H1 (cell line): ENCODE results near the gene RTCB. TPM values are rescaled to one million over a fixed set of nuclear protein-coding genes. Genes with fewer than 3 reads are reported as not detected.

Experiments
- CTCF ChIA-PET: fragments of 300-600 bp; sonication (Branson Sonifier 250); formaldehyde crosslinking; loops from one replicate; lab custom pipeline; 2021; ENCODE audit not compliant: partially characterized antibody; lab: Charles Lee
- POLR2A ChIA-PET: fragments of 300-600 bp; sonication (Branson Sonifier 250); formaldehyde crosslinking; loops from one replicate; lab custom pipeline; 2021; ENCODE audit warnings: inconsistent platforms; ENCODE audit not compliant: partially characterized antibody; lab: Charles Lee
- DNase-seq, 2 experiments: peaks; one replicate each; pipeline versions ENCODE4 v3.0.0 to v3.0.0-alpha.2; 2010 to 2022; ENCODE audit warnings: low spot score in 2 of 2, low read depth in 1 of 2, mixed read lengths in 1 of 2
- FAIRE-seq: peaks from 2 replicates; lab custom pipeline; 2011; peaks lifted over from hg19 to GRCh38; lab: Jason Lieb, UNC
- H2AFZ ChIP-seq: 2 replicates; pipeline ENCODE4 v1.8.1; 2012; ENCODE audit warnings: low read length, inconsistent platforms
- H2AK5ac ChIP-seq: 2 replicates; pipeline ENCODE4 v1.6.1; 2013; ENCODE audit warnings: low read depth, low read length
- H2BK120ac ChIP-seq: replicated peaks from 2 replicates; pipeline ENCODE3; 2013; ENCODE audit warnings: low read depth, low read length, inconsistent platforms
- H2BK12ac ChIP-seq: 2 replicates; pipeline ENCODE4 v1.6.1; 2013; ENCODE audit warnings: low read depth, low read length
- H2BK15ac ChIP-seq: 2 replicates; pipeline ENCODE4 v1.6.1; 2013; ENCODE audit warnings: low read length
- H2BK20ac ChIP-seq: 2 replicates; pipeline ENCODE4 v1.6.1; 2013; ENCODE audit warnings: low read length
- H2BK5ac ChIP-seq: 2 replicates; pipeline ENCODE4 v1.6.1; 2013; ENCODE audit warnings: low read depth, low read length
- H3K14ac ChIP-seq: 2 replicates; pipeline ENCODE4 v1.6.1; 2013; ENCODE audit warnings: inconsistent platforms; ENCODE audit not compliant: insufficient read length
- H3K18ac ChIP-seq: 2 replicates; pipeline ENCODE4 v1.6.1; 2013; ENCODE audit warnings: low read length; ENCODE audit errors: extremely low read depth
- H3K23ac ChIP-seq: 2 replicates; pipeline ENCODE4 v1.6.1; 2013; ENCODE audit warnings: inconsistent platforms; ENCODE audit not compliant: insufficient read length
- H3K23me2 ChIP-seq: 2 replicates; pipeline ENCODE4 v1.6.1; 2013; ENCODE audit warnings: low read depth, low read length
- H3K27ac ChIP-seq: 2 replicates; pipeline ENCODE4 v1.6.1; 2011; ENCODE audit warnings: low read depth, low read length, inconsistent platforms
- H3K27me3 ChIP-seq, 4 experiments: replicated peaks in 1 of 4; 1 replicate in 1 of 4; 2 replicates in 3 of 4; pipeline versions ENCODE4 v1.6.1 to v1.8.1; 2011 to 2013; ENCODE audit warnings: low read length in 3 of 4, mild to moderate bottlenecking in 3 of 4, inconsistent platforms in 2 of 4, mixed read lengths in 2 of 4, moderate library complexity in 1 of 4; ENCODE audit not compliant: control insufficient read depth in 3 of 4, insufficient read depth in 3 of 4; ENCODE audit errors: extremely low read depth in 1 of 4
- H3K36me3 ChIP-seq, 4 experiments: 2 replicates each; pipeline versions ENCODE4 v1.6.1 to v1.8.1; 2011 to 2013; ENCODE audit warnings: mild to moderate bottlenecking in 4 of 4, low read length in 3 of 4, moderate library complexity in 2 of 4, control low read depth in 1 of 4, inconsistent platforms in 1 of 4; ENCODE audit not compliant: insufficient read depth in 4 of 4, control insufficient read depth in 2 of 4
- H3K4ac ChIP-seq: replicated peaks from 2 replicates; pipeline ENCODE3; 2013; ENCODE audit warnings: low read length, low read depth, mixed read lengths, inconsistent platforms; ENCODE audit not compliant: insufficient read length
- H3K4me1 ChIP-seq, 4 experiments: replicated peaks in 1 of 4; 1 replicate in 1 of 4; 2 replicates in 3 of 4; pipeline versions ENCODE4 v1.6.1 to v1.8.1; 2011 to 2013; ENCODE audit warnings: low read length in 3 of 4, inconsistent platforms in 2 of 4, mixed read lengths in 1 of 4; ENCODE audit not compliant: insufficient read depth in 4 of 4, control insufficient read depth in 3 of 4
- H3K4me2 ChIP-seq, 2 experiments: 2 replicates each; pipeline versions ENCODE4 v1.6.1 to v1.8.1; 2011 to 2013; ENCODE audit warnings: low read depth in 2 of 2, low read length in 2 of 2, control low read depth in 1 of 2, inconsistent platforms in 1 of 2, mild to moderate bottlenecking in 1 of 2; ENCODE audit not compliant: insufficient read depth in 1 of 2
- H3K4me3 ChIP-seq, 4 experiments: fragments of 200-600, 300-600 bp in 1 of 4; sonication (generic), shearing (Covaris generic), sonication (Bioruptor Twin) in 1 of 4; 2 replicates each; pipeline versions ENCODE4 v1.5.1 to v1.8.1; 2011 to 2016; ENCODE audit warnings: low read length in 4 of 4, low read depth in 3 of 4, control low read depth in 2 of 4, inconsistent platforms in 2 of 4, mild to moderate bottlenecking in 2 of 4, mixed read lengths in 1 of 4, moderate library complexity in 1 of 4; ENCODE audit not compliant: insufficient read depth in 2 of 4; ENCODE audit errors: extremely low read depth in 1 of 4
- H3K56ac ChIP-seq: replicated peaks from 2 replicates; pipeline ENCODE3; 2013; ENCODE audit warnings: low read depth, mild to moderate bottlenecking, mixed read lengths, low read length, inconsistent platforms; ENCODE audit not compliant: insufficient read length
- H3K79me1 ChIP-seq: 2 replicates; pipeline ENCODE4 v1.6.1; 2013; ENCODE audit warnings: low read depth, low read length, control low read depth
- H3K79me2 ChIP-seq, 2 experiments: 2 replicates each; pipeline versions ENCODE4 v1.6.1 to v1.8.1; 2012 to 2013; ENCODE audit warnings: low read length in 2 of 2, mild to moderate bottlenecking in 2 of 2, inconsistent platforms in 1 of 2; ENCODE audit not compliant: insufficient read depth in 2 of 2, control insufficient read depth in 1 of 2
- H3K9ac ChIP-seq, 4 experiments: replicated peaks in 1 of 4; 1 replicate in 1 of 4; 2 replicates in 3 of 4; pipeline versions ENCODE4 v1.6.1 to v1.8.1; 2011 to 2013; ENCODE audit warnings: low read depth in 3 of 4, low read length in 3 of 4, control low read depth in 2 of 4, mild to moderate bottlenecking in 2 of 4, moderate library complexity in 2 of 4, inconsistent platforms in 1 of 4; ENCODE audit errors: extremely low read depth in 1 of 4
- H3K9me3 ChIP-seq, 2 experiments: 2 replicates each; pipeline versions ENCODE4 v1.6.1 to v1.8.1; 2012 to 2013; ENCODE audit warnings: mild to moderate bottlenecking in 2 of 2, moderate library complexity in 2 of 2, control low read depth in 1 of 2, inconsistent platforms in 1 of 2, low read depth in 1 of 2, low read length in 1 of 2, mixed read lengths in 1 of 2; ENCODE audit not compliant: insufficient read depth in 2 of 2
- H4K20me1 ChIP-seq, 2 experiments: replicated peaks in 1 of 2; 2 replicates each; pipeline versions ENCODE3 to v1.8.1; 2011 to 2013; ENCODE audit warnings: inconsistent platforms in 2 of 2, low read length in 2 of 2, mild to moderate bottlenecking in 1 of 2; ENCODE audit not compliant: insufficient read depth in 2 of 2, control insufficient read depth in 1 of 2
- H4K5ac ChIP-seq: 2 replicates; pipeline ENCODE4 v1.6.1; 2013; ENCODE audit warnings: low read length, low read depth, mixed read lengths, inconsistent platforms; ENCODE audit not compliant: insufficient read length
- H4K8ac ChIP-seq: 2 replicates; pipeline ENCODE4 v1.8.0; 2013; ENCODE audit warnings: mild to moderate bottlenecking, moderate library complexity, low read length, inconsistent platforms; ENCODE audit not compliant: insufficient read depth; ENCODE audit errors: extremely low read depth
- H4K91ac ChIP-seq: replicated peaks from 2 replicates; pipeline ENCODE3; 2013; ENCODE audit warnings: low read length, mixed read lengths, inconsistent platforms; ENCODE audit not compliant: insufficient read length
- CBX8 ChIP-seq: fragments of 300-800, 300-1000 bp; sonication (generic); IDR thresholded peaks from 2 replicates; pipeline ENCODE4 v1.7.1; 2016; ENCODE audit warnings: low read depth, low read length, borderline replicate concordance
- CHD1 ChIP-seq: IDR thresholded peaks from 2 replicates; pipeline ENCODE4 v1.6.1; 2012; ENCODE audit warnings: low read depth, low read length, improper control_type of control experiment
- EGR1 ChIP-seq: IDR thresholded peaks from 2 replicates; pipeline ENCODE4 v1.6.1; 2011; ENCODE audit warnings: low read depth, low read length, borderline replicate concordance
- EZH2 ChIP-seq: fragments of 200-600 bp; sonication (generic); IDR thresholded peaks from 2 replicates; pipeline ENCODE4 v1.7.1; 2012; ENCODE audit warnings: low read depth, mild to moderate bottlenecking, moderate library complexity, low read length, inconsistent platforms; ENCODE audit not compliant: severe bottlenecking
- GABPA ChIP-seq: IDR thresholded peaks from 2 replicates; pipeline ENCODE4 v1.6.1; 2011; ENCODE audit warnings: mild to moderate bottlenecking, low read length, moderate library complexity, borderline replicate concordance; ENCODE audit not compliant: insufficient read depth
- KDM1A ChIP-seq: fragments of 200-600, 300-600 bp; sonication (generic); IDR thresholded peaks from 2 replicates; pipeline ENCODE4 v1.7.1; 2016; ENCODE audit warnings: mild to moderate bottlenecking, low read length, borderline replicate concordance
- POLR2A ChIP-seq, 2 experiments: IDR thresholded peaks; 1 replicate in 1 of 2; 2 replicates in 1 of 2; pipeline ENCODE4 v1.6.1; 2011; ENCODE audit warnings: low read depth in 2 of 2, low read length in 2 of 2, mild to moderate bottlenecking in 2 of 2; ENCODE audit errors: control extremely low read depth in 1 of 2
- SIN3A ChIP-seq, 2 experiments: IDR thresholded peaks in 1 of 2; conservative IDR thresholded peaks in 1 of 2; 2 replicates each; pipeline ENCODE4 v1.6.1; 2011 to 2012; ENCODE audit warnings: low read length in 2 of 2, improper control_type of control experiment in 1 of 2, low read depth in 1 of 2, mild to moderate bottlenecking in 1 of 2
- TCF12 ChIP-seq: IDR thresholded peaks from 2 replicates; pipeline ENCODE4 v1.6.1; 2011; ENCODE audit warnings: low read depth, mild to moderate bottlenecking, low read length
- TEAD4 ChIP-seq: IDR thresholded peaks from 2 replicates; pipeline ENCODE4 v1.6.1; 2012; ENCODE audit warnings: low read depth, low read length, inconsistent platforms, mixed read lengths
- YY1 ChIP-seq: IDR thresholded peaks from 2 replicates; pipeline ENCODE4 v1.6.1; 2011; ENCODE audit warnings: low read depth, mild to moderate bottlenecking, low read length
- ZNF274 ChIP-seq: IDR thresholded peaks from 2 replicates; pipeline ENCODE4 v1.7.0; 2012; ENCODE audit warnings: low read length, borderline replicate concordance; ENCODE audit errors: extremely low read depth
- WGBS, 2 experiments: shearing (Covaris generic) in 1 of 2; methylation state at CpG; one replicate each; pipeline versions ENCODE4 v1.1.6 to v1.1.7; 2013 to 2015; ENCODE audit warnings: low lambda C conversion rate in 2 of 2, mixed read lengths in 2 of 2, inconsistent platforms in 1 of 2, low coverage in 1 of 2, missing lambda C conversion rate in 1 of 2; ENCODE audit not compliant: insufficient replicate concordance in 2 of 2, insufficient coverage in 1 of 2, insufficient read length in 1 of 2; ENCODE audit errors: extremely low coverage in 1 of 2, missing lambda C conversion rate in 1 of 2; 5-methylcytosine and 5-hydroxymethylcytosine counted together
- polyA plus RNA-seq, 7 experiments: library from polyadenylated mRNA; depleted of rRNA in 3 of 7; stranded (reverse) in 5 of 7; unstranded in 2 of 7; fragments of >200 nt in 5 of 7; fragments of 200-250 nt in 2 of 7; gene quantifications; 1 replicate in 5 of 7; 2 replicates in 1 of 7; 4 replicates in 1 of 7; pipeline versions ENCODE4 v1.2.1 to v1.2.3, GENCODE V29; 2011 to 2013; ENCODE audit warnings: missing spikeins in 2 of 7, mixed read lengths in 2 of 7
- total RNA-seq: library from RNA; stranded (reverse); fragmentation: NEBNext Ultra II Directional; extraction: Animal tissue kit (Norgen Biotek cat#: 25700); gene quantifications from 2 replicates; pipeline ENCODE4 v1.2.1, GENCODE V29; 2021
- TF ChIP-seq, protein P1 (sequence below): IDR thresholded peaks from 2 replicates; pipeline ENCODE4 v1.6.1; 2012; ENCODE audit warnings: low read length, inconsistent platforms

RTCB gene
- total and polyA plus RNA-seq, 2 of the 8 experiments (the other 6 are each of a cell fraction or from before 2014, with no cell fraction given) = 104 to 114 TPM

- Histone ChIP-seq H3K9me3 (no peaks in the 10 kb centered on the region), H3K4ac (no peak overlapping the region), H4K8ac (no peak overlapping the region), H2BK20ac (no peak overlapping the region), H3K27ac (no peak overlapping the region), H2BK120ac (no peak overlapping the region), H4K20me1 (peaks cover 2 to 4% of the 10 kb centered on the region in 2 experiments), H2BK15ac (no peak overlapping the region), H3K56ac (no peak overlapping the region), H2AK5ac (no peak overlapping the region), H4K5ac (no peak overlapping the region), H3K18ac (no peak overlapping the region), H3K27me3 (no peaks in the 10 kb centered on the region; a peak in 1 of 7 replicates), H3K4me1 (no peaks in the 10 kb centered on the region; a peak in 1 of 7 replicates), H3K23me2 (peaks cover 3% of the 10 kb centered on the region; the same call in 1 of the 2 replicates), H3K14ac (no peak overlapping the region), H2BK5ac (no peak overlapping the region), H3K79me1 (peaks cover 3% of the 10 kb centered on the region; the same call in 1 of the 2 replicates), H3K23ac (no peak overlapping the region), H2BK12ac (no peak overlapping the region), H2AFZ (no peak overlapping the region), H3K79me2 (peaks cover 13 to 23% of the 10 kb centered on the region in 2 experiments), H3K4me2 (no peak overlapping the region), H3K9ac (no peak overlapping the region), H3K36me3 (peaks cover 10 to 39% (median 31%) of the 10 kb centered on the region in 4 experiments), H3K4me3 (no peak overlapping the region), H4K91ac (no peak overlapping the region)
- no peak for FAIRE-seq
- CTCF ChIA-PET = interaction anchor here (2.0 kb wide), 1 partner anchor 19 kb away, joined by 9 read pairs; no protein-coding TSS in a partner anchor
- POLR2A ChIA-PET = no interaction called here
- WGBS, 2 experiments = 70% methylated on average over 2 of the region's 2 CpGs; no CpG with 5 or more reads in 1 of the 2 experiments
- DNase-seq = no peak
- TF ChIP-seq SIN3A (conservative IDR thresholded peaks at IDR 0.05 in 1 of 2, IDR thresholded peaks at IDR 0.05 in 1 of 2; ENCODE audit: low read depth in 1 of 2, low read length in 2 of 2) = no peak
- TF ChIP-seq EZH2 = no peak
- no peak for TF ChIP-seq CHD1
- TF ChIP-seq EGR1 = no peak
- no peak for TF ChIP-seq TCF12
- no peak for TF ChIP-seq TEAD4
- no peak for TF ChIP-seq GABPA
- no peak for TF ChIP-seq KDM1A
- TF ChIP-seq POLR2A (IDR thresholded peaks at IDR 0.05; ENCODE audit: control extremely low read depth in 1 of 2, low read depth in 2 of 2, low read length in 2 of 2) = no peak
- TF ChIP-seq ZNF274 = no peak
- TF ChIP-seq, protein P1, sequence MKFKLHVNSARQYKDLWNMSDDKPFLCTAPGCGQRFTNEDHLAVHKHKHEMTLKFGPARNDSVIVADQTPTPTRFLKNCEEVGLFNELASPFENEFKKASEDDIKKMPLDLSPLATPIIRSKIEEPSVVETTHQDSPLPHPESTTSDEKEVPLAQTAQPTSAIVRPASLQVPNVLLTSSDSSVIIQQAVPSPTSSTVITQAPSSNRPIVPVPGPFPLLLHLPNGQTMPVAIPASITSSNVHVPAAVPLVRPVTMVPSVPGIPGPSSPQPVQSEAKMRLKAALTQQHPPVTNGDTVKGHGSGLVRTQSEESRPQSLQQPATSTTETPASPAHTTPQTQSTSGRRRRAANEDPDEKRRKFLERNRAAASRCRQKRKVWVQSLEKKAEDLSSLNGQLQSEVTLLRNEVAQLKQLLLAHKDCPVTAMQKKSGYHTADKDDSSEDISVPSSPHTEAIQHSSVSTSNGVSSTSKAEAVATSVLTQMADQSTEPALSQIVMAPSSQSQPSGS = no peak
- no peak for TF ChIP-seq YY1
- TF ChIP-seq CBX8 = no peak
Measured at GRCh38 chr22:32407936-32408335, 4.1 kb downstream of the RTCB start.
